Cardiac fibroblast (primary cell): ENCODE measurements around the gene ADGRL3.

Source experiments
- DNase-seq, 2 donors: peaks; one replicate each; pipeline versions ENCODE4 v3.0.0 to v3.0.0-alpha.2; 2010; ENCODE audit warnings: low read depth in 2 of 2
- H3K4me3 ChIP-seq, 2 donors: replicated peaks in 1 of 2; 1 replicate in 1 of 2; 2 replicates in 1 of 2; pipeline ENCODE4 v1.5.1; 2011; ENCODE audit warnings: low read depth in 2 of 2, low read length in 2 of 2, mild to moderate bottlenecking in 2 of 2, moderate library complexity in 1 of 2
- TF ChIP-seq, protein P1 (sequence below): IDR thresholded peaks from one replicate; pipeline ENCODE4 v1.5.1; 2011; ENCODE audit warnings: low read depth, mild to moderate bottlenecking, low read length, inconsistent platforms

The ADGRL3 gene

DNA sequence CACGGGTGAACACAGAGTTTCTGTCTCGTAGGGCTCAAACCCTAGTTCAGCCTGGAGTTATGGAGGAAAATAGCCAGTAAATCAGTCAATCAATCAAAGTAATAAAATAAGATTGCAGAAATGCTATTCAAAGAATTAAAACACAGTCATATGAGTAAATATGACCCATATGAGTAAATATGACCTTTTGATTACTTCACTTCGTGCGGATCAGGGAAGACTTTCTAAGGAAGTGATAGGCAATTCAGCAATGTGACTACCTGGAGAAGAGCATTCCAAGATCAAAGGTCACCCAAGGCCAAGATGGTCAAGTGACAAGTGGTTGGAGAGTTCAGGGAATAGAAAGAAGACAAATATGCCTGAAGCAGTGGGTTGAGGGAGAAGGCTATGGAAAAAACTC is 722.6 kb downstream of the ADGRL3 start:
- no peak overlapping the region for H3K4me3 ChIP-seq
- DNase-seq: peak in 1 of 2 donors; percentile 15
- TF ChIP-seq, protein P1, sequence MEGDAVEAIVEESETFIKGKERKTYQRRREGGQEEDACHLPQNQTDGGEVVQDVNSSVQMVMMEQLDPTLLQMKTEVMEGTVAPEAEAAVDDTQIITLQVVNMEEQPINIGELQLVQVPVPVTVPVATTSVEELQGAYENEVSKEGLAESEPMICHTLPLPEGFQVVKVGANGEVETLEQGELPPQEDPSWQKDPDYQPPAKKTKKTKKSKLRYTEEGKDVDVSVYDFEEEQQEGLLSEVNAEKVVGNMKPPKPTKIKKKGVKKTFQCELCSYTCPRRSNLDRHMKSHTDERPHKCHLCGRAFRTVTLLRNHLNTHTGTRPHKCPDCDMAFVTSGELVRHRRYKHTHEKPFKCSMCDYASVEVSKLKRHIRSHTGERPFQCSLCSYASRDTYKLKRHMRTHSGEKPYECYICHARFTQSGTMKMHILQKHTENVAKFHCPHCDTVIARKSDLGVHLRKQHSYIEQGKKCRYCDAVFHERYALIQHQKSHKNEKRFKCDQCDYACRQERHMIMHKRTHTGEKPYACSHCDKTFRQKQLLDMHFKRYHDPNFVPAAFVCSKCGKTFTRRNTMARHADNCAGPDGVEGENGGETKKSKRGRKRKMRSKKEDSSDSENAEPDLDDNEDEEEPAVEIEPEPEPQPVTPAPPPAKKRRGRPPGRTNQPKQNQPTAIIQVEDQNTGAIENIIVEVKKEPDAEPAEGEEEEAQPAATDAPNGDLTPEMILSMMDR: no peak

DNA sequence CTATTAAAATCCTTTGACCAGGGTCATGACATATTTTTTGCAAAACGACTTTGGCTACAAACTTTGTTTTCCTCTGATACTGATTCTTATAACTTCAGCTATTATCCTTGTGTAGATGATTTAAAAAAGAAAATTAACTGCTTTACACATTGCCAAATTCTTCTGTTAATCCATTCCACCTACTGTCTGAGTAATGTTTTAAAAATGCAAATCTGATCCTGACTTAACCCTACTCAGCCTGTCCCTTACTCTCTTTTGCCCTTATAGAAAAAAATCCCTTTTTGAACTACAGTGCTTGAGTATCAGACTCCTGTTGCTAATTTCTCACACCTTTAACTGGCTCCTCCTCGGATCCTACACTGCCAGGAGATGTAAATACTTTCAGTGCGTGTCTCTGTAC is 723.1 kb downstream of the ADGRL3 start:
- TF ChIP-seq, protein P1: no peak
- DNase-seq: peak in 1 of 2 donors; percentile 17
- no peak overlapping the region for H3K4me3 ChIP-seq

DNA sequence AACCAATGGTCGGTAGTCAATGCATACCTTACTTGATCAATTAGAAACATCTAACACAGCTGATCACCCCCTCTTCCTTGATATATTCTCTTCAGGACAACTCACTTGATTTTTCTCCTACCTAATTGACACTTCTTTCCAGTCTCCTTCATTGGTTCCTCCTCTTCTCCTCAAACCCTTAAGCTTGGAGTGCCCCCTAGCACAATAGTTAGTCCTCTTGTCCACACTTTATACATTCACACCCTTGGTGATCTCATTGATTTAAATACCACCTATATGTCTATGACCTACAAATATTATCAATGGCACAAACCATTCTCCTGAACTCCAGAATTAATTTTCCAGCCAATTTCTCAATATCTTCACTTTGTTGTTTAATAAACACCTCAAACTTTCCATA is 724.0 kb downstream of the ADGRL3 start:
- TF ChIP-seq, protein P1: no peak
- H3K4me3 ChIP-seq: no peak overlapping the region
- no peak for DNase-seq

DNA sequence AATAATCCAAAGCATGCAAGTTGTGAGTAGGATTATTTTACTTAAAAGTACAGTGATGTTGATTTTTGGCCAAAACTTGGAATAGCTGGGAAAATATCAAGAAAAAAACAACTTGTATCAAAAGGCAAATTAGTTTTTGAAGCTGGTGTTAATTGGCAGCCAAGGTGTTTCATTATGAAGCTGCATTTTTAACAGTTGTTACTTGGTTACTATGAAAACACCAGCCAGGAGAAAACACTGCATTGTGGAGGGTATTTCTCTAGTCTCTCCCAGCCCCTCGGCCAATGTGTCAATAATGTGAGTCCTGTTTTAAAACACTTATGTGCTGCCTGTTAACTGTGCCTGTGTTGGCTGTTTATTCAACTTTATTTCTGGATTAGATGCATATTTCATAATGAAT is 733.4 kb downstream of the ADGRL3 start:
- TF ChIP-seq, protein P1: no peak
- H3K4me3 ChIP-seq: no peak overlapping the region
- no peak for DNase-seq

DNA sequence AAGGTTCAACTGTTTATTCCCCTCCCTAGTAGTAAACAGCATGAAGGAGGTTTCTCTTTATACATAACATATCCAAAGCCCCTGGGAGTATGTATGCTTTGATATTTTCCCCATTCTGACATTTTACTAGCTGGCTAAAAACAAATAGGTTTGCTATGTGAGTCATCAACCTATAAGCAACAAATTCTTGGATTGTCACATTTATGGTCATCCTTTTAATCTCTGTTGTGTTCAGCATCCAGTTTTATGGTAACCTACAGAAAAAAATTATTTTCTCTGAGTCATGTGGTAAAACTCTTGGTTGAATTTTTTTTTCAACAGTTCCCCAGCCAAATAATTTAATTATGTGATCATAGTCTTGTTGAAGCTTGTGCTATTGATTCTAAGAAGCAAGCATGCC is 734.1 kb downstream of the ADGRL3 start:
- no peak overlapping the region for H3K4me3 ChIP-seq
- TF ChIP-seq, protein P1: no peak
- no peak for DNase-seq

DNA sequence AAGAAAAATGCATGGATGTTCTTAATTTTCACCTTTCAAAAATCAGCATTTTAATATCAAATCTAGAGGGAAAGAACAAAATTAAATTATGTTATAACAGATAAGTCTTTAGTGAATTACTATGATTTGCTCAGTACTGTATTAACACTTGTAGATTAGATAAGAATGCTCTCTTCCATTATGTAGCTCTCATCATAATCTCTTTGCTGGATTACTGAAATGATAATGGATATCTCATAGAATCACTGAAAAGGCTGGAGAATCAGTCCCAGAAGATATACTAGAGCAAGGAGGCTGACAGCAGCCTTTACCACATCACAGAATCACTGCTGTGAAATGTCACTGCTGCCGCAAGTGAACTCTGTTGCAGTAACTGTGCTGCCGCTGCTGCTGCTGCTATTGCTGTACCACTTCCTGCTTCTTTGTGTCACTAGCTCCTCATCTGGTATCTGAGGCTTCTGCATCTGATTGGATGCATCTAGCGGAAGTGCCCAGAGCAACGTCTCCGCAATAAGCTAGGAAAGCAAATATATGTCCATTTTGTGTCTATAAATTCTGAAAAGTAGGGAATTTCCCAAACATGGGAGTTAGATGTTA is 738.2 kb downstream of the ADGRL3 start:
- TF ChIP-seq, protein P1: no peak
- no peak overlapping the region for H3K4me3 ChIP-seq
- no peak for DNase-seq

DNA sequence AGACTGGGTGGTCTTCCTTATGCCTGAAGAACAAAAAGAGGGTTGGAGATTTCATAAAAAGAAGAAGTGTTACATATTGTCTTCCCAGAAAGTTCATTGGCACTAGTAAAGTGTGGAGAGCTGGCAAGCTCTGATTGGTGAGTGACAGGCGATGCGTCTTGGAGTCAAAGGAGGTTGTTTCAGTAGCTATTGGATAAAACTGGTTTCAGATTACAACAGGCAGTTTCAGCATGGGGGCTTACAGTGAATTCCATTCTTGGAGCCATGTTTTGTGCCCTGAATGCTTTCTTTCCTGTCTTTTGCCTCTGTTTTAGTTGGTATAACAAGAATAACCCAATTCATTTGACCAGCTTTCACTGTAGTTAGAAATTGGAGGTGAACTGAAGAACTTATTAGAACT is 750.5 kb downstream of the ADGRL3 start:
- no peak for DNase-seq
- TF ChIP-seq, protein P1: no peak
- H3K4me3 ChIP-seq: no peak overlapping the region
